ENCODE measurements around the gene MYO1B. TPM values are rescaled to one million over a fixed set of nuclear protein-coding genes. Genes with fewer than 3 reads are reported as not detected.
A peak's percentile ranks its signal among the peaks of the same experiment; 100 is the strongest.

Gene MYO1B
- total and polyA plus RNA-seq, 9 donors = 63.3 to 94.1 (median 75.4) TPM

- Histone ChIP-seq H3K9me3 (replicated peaks; ENCODE audit: control insufficient read depth, low read depth, low read length) (no peaks in the 10 kb centered on the region), H3K27ac (ENCODE audit: low read length) (no peak overlapping the region), H3K27me3 (ENCODE audit: control insufficient read depth, insufficient read depth, low read length) (no peaks in the 10 kb centered on the region), H3K4me1 (ENCODE audit: control insufficient read depth, insufficient read depth, low read length) (peaks cover 3% of the 10 kb centered on the region), H3K4me3 (ENCODE audit: low read length) (no peak overlapping the region), H3K36me3 (ENCODE audit: control insufficient read depth, insufficient read depth, low read length) (peaks cover 12% of the 10 kb centered on the region)
- no peak for DNase-seq
- no CpG with 5 or more reads among the region's 4 CpGs for WGBS (ENCODE audit: insufficient coverage)
These were observed 42.6 kb downstream of the MYO1B start for GRCh38 chr2:191287820-191288219.

DNA sequence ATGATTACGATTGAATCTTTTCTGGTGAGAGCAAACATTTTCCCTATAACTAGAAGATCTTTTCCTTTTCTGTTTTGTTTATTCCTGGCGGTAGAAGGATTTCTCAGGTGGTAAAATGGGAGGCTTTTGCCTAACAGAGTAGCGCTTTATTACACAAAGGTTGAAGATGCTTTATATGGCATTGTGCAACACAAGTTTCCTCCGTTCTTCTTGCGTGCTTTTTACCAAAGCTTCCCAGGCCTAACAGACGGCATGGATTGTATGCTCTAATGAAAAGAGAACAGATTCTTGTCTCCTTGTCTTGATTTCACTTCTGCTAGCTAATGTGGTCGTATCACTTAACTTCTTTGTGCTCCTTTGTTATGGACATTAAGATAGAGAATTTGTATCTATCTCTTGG lies 43.8 kb downstream of the MYO1B start:
- no peaks in the 10 kb centered on the region for H3K27me3 ChIP-seq (ENCODE audit: control insufficient read depth, insufficient read depth, low read length)
- H3K27ac ChIP-seq (ENCODE audit: low read length) = no peak overlapping the region
- peaks cover 6% of the 10 kb centered on the region for H3K36me3 ChIP-seq (ENCODE audit: control insufficient read depth, insufficient read depth, low read length)
- H3K9me3 ChIP-seq (replicated peaks; ENCODE audit: control insufficient read depth, low read depth, low read length) = no peaks in the 10 kb centered on the region
- no peak overlapping the region for H3K4me3 ChIP-seq (ENCODE audit: low read length)
- H3K4me1 ChIP-seq (ENCODE audit: control insufficient read depth, insufficient read depth, low read length) = peaks cover 3% of the 10 kb centered on the region
- no peak for DNase-seq
- 50% methylated on average over 2 of the region's 7 CpGs for WGBS (ENCODE audit: insufficient coverage)

DNA sequence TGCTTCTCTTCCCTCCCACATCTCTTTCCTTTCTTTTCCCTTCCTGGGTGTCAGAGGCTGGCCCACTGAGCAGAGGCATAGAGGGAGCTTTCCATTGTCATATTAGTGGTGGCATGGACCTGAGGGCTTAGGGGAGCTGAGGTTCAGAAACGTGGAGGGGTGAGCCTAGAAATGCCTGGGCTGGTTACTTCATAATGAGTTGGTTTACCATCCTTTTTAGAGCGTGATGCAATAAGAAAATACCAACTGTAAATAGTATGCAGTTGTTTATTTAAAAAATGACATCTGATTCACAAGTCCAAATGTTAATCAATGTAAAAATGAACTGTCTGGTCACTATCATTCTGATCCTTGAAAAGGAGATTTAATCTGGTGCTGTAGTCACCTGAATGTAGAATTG lies 46.3 kb downstream of the MYO1B start:
- no CpG with 5 or more reads among the region's 2 CpGs for WGBS (ENCODE audit: insufficient coverage)
- H3K4me1 ChIP-seq (ENCODE audit: control insufficient read depth, insufficient read depth, low read length) = peaks cover 3% of the 10 kb centered on the region
- H3K27ac ChIP-seq (ENCODE audit: low read length) = no peak overlapping the region
- no peaks in the 10 kb centered on the region for H3K36me3 ChIP-seq (ENCODE audit: control insufficient read depth, insufficient read depth, low read length)
- no peak for DNase-seq
- H3K9me3 ChIP-seq (replicated peaks; ENCODE audit: control insufficient read depth, low read depth, low read length) = no peaks in the 10 kb centered on the region
- no peak overlapping the region for H3K4me3 ChIP-seq (ENCODE audit: low read length)
- H3K27me3 ChIP-seq (ENCODE audit: control insufficient read depth, insufficient read depth, low read length) = no peaks in the 10 kb centered on the region

DNA sequence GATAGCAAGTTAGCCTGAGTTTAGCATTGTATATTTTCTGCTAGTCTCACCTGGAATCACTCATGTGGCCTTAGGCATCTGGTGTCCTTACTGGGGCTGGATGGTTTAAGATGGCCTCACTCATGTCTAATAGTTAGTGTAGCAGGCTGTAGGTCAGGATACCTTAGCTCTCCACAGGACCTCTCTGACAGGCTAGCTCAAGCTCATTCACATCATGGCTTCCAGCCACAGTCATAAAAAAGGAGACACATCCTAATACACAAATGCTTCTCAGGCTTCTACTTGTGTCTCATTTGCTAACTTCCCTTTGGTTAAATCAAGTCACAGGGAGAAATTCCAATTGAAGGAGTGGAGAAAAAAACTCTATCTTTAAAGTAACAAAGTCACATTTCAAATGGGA lies 47.7 kb downstream of the MYO1B start:
- no peak overlapping the region for H3K4me3 ChIP-seq (ENCODE audit: low read length)
- H3K4me1 ChIP-seq (ENCODE audit: control insufficient read depth, insufficient read depth, low read length) = peaks cover 7% of the 10 kb centered on the region
- H3K36me3 ChIP-seq (ENCODE audit: control insufficient read depth, insufficient read depth, low read length) = peaks cover 2% of the 10 kb centered on the region
- H3K27ac ChIP-seq (ENCODE audit: low read length) = no peak overlapping the region
- no peaks in the 10 kb centered on the region for H3K27me3 ChIP-seq (ENCODE audit: control insufficient read depth, insufficient read depth, low read length)
- no peak for DNase-seq
- no peaks in the 10 kb centered on the region for H3K9me3 ChIP-seq (replicated peaks; ENCODE audit: control insufficient read depth, low read depth, low read length)

DNA sequence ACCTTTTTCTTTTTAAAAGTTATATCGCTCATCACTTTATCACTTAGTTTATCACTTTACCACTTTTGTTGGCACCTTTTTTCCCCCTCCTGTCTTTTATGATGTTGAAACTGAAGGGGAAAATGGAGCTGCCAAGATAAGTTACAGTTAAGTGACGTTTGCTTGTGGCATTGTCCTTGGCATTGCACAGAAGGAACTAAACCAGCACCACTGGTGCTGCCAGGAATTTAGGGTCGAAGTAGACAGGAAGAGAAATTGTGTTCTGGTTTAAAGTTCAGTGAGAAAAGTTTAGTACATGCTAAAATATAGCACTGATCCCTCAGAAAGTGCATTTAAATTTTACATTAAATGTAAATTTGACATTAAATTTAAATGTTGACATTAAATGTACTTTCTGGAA lies 49.9 kb downstream of the MYO1B start:
- no peak overlapping the region for H3K4me3 ChIP-seq (ENCODE audit: low read length)
- H3K36me3 ChIP-seq (ENCODE audit: control insufficient read depth, insufficient read depth, low read length) = peaks cover 4% of the 10 kb centered on the region
- H3K27me3 ChIP-seq (ENCODE audit: control insufficient read depth, insufficient read depth, low read length) = no peaks in the 10 kb centered on the region
- H3K27ac ChIP-seq (ENCODE audit: low read length) = no peak overlapping the region
- no peaks in the 10 kb centered on the region for H3K9me3 ChIP-seq (replicated peaks; ENCODE audit: control insufficient read depth, low read depth, low read length)
- WGBS (ENCODE audit: insufficient coverage) = 50% methylated on average over 2 of the region's 3 CpGs
- no peak for DNase-seq
- H3K4me1 ChIP-seq (ENCODE audit: control insufficient read depth, insufficient read depth, low read length) = peaks cover 10% of the 10 kb centered on the region

- DNase-seq = no peak
- H3K9me3 ChIP-seq (replicated peaks; ENCODE audit: control insufficient read depth, low read depth, low read length) = no peaks in the 10 kb centered on the region
- no CpG with 5 or more reads among the region's 8 CpGs for WGBS (ENCODE audit: insufficient coverage)
- H3K4me3 ChIP-seq (ENCODE audit: low read length) = no peak overlapping the region
- peaks cover 9% of the 10 kb centered on the region for H3K4me1 ChIP-seq (ENCODE audit: control insufficient read depth, insufficient read depth, low read length)
- H3K27me3 ChIP-seq (ENCODE audit: control insufficient read depth, insufficient read depth, low read length) = no peaks in the 10 kb centered on the region
- H3K27ac ChIP-seq (ENCODE audit: low read length) = peak overlapping the region; percentile 10
- peaks cover 7% of the 10 kb centered on the region for H3K36me3 ChIP-seq (ENCODE audit: control insufficient read depth, insufficient read depth, low read length)
These were observed 51.1 kb downstream of the MYO1B start for GRCh38 chr2:191296083-191297006.

DNA sequence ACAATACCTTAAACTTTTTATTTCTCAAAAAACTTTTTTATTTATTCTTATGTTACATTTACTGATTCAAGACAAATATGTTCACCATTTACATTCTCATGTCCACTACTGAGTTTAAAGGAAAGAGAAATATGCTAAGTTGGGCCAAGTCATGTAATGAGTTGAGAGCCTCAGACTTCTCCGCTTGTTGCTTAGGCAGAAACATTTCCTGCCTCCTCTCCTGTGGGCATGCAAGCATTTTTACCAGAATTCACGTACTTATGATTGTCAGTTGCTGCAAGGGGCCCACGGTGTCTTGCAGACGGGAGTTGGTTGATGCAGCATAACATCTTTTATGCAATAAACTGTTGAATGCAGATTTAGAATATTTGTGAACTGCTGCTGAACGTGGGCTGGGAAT lies 51.8 kb downstream of the MYO1B start:
- Histone ChIP-seq H3K27ac (ENCODE audit: low read length) (peak overlapping the region; percentile 7), H3K4me1 (ENCODE audit: control insufficient read depth, insufficient read depth, low read length) (peaks cover 7% of the 10 kb centered on the region)

DNA sequence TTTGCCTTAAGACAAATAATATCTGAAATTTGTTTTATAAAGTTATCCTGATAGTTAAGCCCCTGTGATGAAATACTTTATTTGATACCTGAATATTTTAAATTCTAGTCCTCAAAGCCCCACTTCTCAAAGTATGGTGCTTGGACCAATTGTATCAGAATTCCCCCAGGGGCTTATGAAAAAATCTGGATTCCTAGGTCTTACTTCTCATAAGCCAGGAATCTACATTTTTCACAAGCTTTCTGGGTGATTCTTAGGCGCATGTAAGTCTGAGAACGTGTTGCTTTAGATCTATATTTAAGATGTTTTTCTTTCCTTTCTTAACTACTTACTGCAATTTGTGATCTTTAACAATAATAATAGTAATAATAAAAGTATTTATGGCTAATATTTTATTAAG lies 53.1 kb downstream of the MYO1B start:
- no peak for DNase-seq
- Histone ChIP-seq H3K27me3 (ENCODE audit: control insufficient read depth, insufficient read depth, low read length) (no peaks in the 10 kb centered on the region), H3K27ac (ENCODE audit: low read length) (no peak overlapping the region), H3K4me1 (ENCODE audit: control insufficient read depth, insufficient read depth, low read length) (peaks cover 7% of the 10 kb centered on the region), H3K36me3 (ENCODE audit: control insufficient read depth, insufficient read depth, low read length) (peaks cover 7% of the 10 kb centered on the region), H3K4me3 (ENCODE audit: low read length) (no peak overlapping the region), H3K9me3 (replicated peaks; ENCODE audit: control insufficient read depth, low read depth, low read length) (no peaks in the 10 kb centered on the region)
- WGBS (ENCODE audit: insufficient coverage) = no CpG with 5 or more reads among the region's 2 CpGs

More for the DNA sequence above, 51.8 kb downstream of the MYO1B start:
- H3K27me3 ChIP-seq (ENCODE audit: control insufficient read depth, insufficient read depth, low read length) = no peaks in the 10 kb centered on the region
- 54% methylated on average over 3 of the region's 5 CpGs for WGBS (ENCODE audit: insufficient coverage)
- H3K4me3 ChIP-seq (ENCODE audit: low read length) = no peak overlapping the region
- no peaks in the 10 kb centered on the region for H3K9me3 ChIP-seq (replicated peaks; ENCODE audit: control insufficient read depth, low read depth, low read length)
- peaks cover 7% of the 10 kb centered on the region for H3K36me3 ChIP-seq (ENCODE audit: control insufficient read depth, insufficient read depth, low read length)
- no peak for DNase-seq

DNA sequence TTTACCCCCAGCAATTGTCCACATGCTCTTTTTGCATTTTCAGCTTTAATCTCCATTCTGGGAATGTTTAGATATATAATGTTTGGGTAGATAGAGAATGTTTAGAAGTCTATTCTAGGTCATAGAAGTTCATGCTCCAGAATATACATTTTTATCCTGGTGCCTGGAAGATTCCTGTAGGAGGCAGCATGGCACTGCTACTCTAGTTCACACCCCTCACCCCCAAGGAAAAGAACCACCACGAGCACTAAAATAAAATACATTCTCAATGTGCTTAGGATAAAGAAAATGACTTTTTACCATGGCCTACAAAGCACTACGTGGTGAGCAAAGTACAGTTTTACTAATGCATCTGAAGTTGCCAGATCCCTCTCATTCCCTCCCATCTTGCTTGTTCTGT lies 53.8 kb downstream of the MYO1B start:
- H3K27me3 ChIP-seq (ENCODE audit: control insufficient read depth, insufficient read depth, low read length) = no peaks in the 10 kb centered on the region
- no peak overlapping the region for H3K27ac ChIP-seq (ENCODE audit: low read length)
- H3K36me3 ChIP-seq (ENCODE audit: control insufficient read depth, insufficient read depth, low read length) = peaks cover 7% of the 10 kb centered on the region
- 100% methylated on average over 1 of the region's 2 CpGs for WGBS (ENCODE audit: insufficient coverage)
- H3K9me3 ChIP-seq (replicated peaks; ENCODE audit: control insufficient read depth, low read depth, low read length) = no peaks in the 10 kb centered on the region
- H3K4me3 ChIP-seq (ENCODE audit: low read length) = no peak overlapping the region
- no peak for DNase-seq
- peaks cover 9% of the 10 kb centered on the region for H3K4me1 ChIP-seq (ENCODE audit: control insufficient read depth, insufficient read depth, low read length)

- Histone ChIP-seq H3K36me3 (ENCODE audit: control insufficient read depth, insufficient read depth, low read length) (peaks cover 7% of the 10 kb centered on the region), H3K9me3 (replicated peaks; ENCODE audit: control insufficient read depth, low read depth, low read length) (no peaks in the 10 kb centered on the region), H3K27ac (ENCODE audit: low read length) (no peak overlapping the region), H3K27me3 (ENCODE audit: control insufficient read depth, insufficient read depth, low read length) (no peaks in the 10 kb centered on the region), H3K4me3 (ENCODE audit: low read length) (no peak overlapping the region), H3K4me1 (ENCODE audit: control insufficient read depth, insufficient read depth, low read length) (peaks cover 13% of the 10 kb centered on the region)
- no CpG with 5 or more reads among the region's 1 CpG for WGBS (ENCODE audit: insufficient coverage)
- DNase-seq = no peak
These were observed 54.7 kb downstream of the MYO1B start for GRCh38 chr2:191299866-191300265.
